DND-41 (cell line): Measurements from ENCODE around the gene RACGAP1.

Experiments used
- EZH2 ChIP-seq: IDR thresholded peaks from 3 replicates; pipeline ENCODE4 v1.6.1; 2012; ENCODE audit warnings: borderline replicate concordance, low read depth, mild to moderate bottlenecking, moderate library complexity, low read length, inconsistent platforms; ENCODE audit not compliant: severe bottlenecking
- TF ChIP-seq, protein P1 (sequence below): IDR thresholded peaks from 2 replicates; pipeline ENCODE4 v1.5.1; 2012; ENCODE audit warnings: borderline replicate concordance, low read length, moderate library complexity, mild to moderate bottlenecking; ENCODE audit not compliant: poor library complexity, severe bottlenecking; ENCODE audit errors: extremely low read depth

GRCh38 chr12:49959685-49960473 is 65.4 kb downstream of the RACGAP1 start:
- TF ChIP-seq, protein P1, sequence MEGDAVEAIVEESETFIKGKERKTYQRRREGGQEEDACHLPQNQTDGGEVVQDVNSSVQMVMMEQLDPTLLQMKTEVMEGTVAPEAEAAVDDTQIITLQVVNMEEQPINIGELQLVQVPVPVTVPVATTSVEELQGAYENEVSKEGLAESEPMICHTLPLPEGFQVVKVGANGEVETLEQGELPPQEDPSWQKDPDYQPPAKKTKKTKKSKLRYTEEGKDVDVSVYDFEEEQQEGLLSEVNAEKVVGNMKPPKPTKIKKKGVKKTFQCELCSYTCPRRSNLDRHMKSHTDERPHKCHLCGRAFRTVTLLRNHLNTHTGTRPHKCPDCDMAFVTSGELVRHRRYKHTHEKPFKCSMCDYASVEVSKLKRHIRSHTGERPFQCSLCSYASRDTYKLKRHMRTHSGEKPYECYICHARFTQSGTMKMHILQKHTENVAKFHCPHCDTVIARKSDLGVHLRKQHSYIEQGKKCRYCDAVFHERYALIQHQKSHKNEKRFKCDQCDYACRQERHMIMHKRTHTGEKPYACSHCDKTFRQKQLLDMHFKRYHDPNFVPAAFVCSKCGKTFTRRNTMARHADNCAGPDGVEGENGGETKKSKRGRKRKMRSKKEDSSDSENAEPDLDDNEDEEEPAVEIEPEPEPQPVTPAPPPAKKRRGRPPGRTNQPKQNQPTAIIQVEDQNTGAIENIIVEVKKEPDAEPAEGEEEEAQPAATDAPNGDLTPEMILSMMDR: no peak
- no peak for TF ChIP-seq EZH2
